GM21723 (cell line): ENCODE results near the gene POLR3K.
"Not testable (repeated sequence)": the region's sequence is repeated elsewhere in the genome, so short reads cannot be mapped to it uniquely, and the experiment has no call there.

Experiments
- ATAC-seq: cut with Tn5 transposase; IDR thresholded peaks from one replicate; pipeline ENCODE4 v1.9.1; 2021; ENCODE audit warnings: mild to moderate bottlenecking, moderate library complexity; ENCODE audit not compliant: unreplicated experiment

POLR3K gene

GRCh38 chr16:47234-47633, 6.2 kb downstream of the POLR3K start:
- ATAC-seq = no peak

- not testable (repeated sequence) for ATAC-seq
Measured at GRCh38 chr16:46510-46909, 6.9 kb downstream of the POLR3K start.

GRCh38 chr16:45454-45853, 8.0 kb downstream of the POLR3K start:
- no peak for ATAC-seq

- no peak for ATAC-seq
Measured at GRCh38 chr16:44655-45054, 8.8 kb downstream of the POLR3K start.

- ATAC-seq = no peak
Measured at GRCh38 chr16:43294-43693, 10.1 kb downstream of the POLR3K start.

GRCh38 chr16:42691-43090, 10.7 kb downstream of the POLR3K start:
- ATAC-seq = no peak

- ATAC-seq = no peak
Measured at GRCh38 chr16:42069-42457, 11.3 kb downstream of the POLR3K start.

- no peak for ATAC-seq
Measured at GRCh38 chr16:41439-42068, 11.9 kb downstream of the POLR3K start.

GRCh38 chr16:38941-39892, 14.2 kb downstream of the POLR3K start:
- no peak for ATAC-seq

- ATAC-seq = not testable (repeated sequence)
Measured at GRCh38 chr16:38206-38605, 15.2 kb downstream of the POLR3K start.

- no peak for ATAC-seq
Measured at GRCh38 chr16:37511-37910, 15.9 kb downstream of the POLR3K start.

GRCh38 chr16:36336-36984, 16.9 kb downstream of the POLR3K start:
- ATAC-seq = no peak

- ATAC-seq = no peak
Measured at GRCh38 chr16:35678-36305, 17.6 kb downstream of the POLR3K start.

GRCh38 chr16:35011-35677, 18.3 kb downstream of the POLR3K start:
- ATAC-seq = peak; percentile 40

- no peak for ATAC-seq
Measured at GRCh38 chr16:34648-34987, 18.8 kb downstream of the POLR3K start.

GRCh38 chr16:33877-34647, 19.3 kb downstream of the POLR3K start:
- no peak for ATAC-seq

- ATAC-seq = not testable (repeated sequence)
Measured at GRCh38 chr16:33154-33876, 20.1 kb downstream of the POLR3K start.

- ATAC-seq = not testable (repeated sequence)
Measured at GRCh38 chr16:30627-31026, 22.8 kb downstream of the POLR3K start.

GRCh38 chr16:25926-26348, 27.5 kb downstream of the POLR3K start:
- peak; percentile 69 for ATAC-seq
